NCI-H345 (cell line): ENCODE results near the gene CD99.

ENCODE experiments used
- DNase-seq: peaks from one replicate; lab custom pipeline; 2025; lab: John Stamatoyannopoulos, UW

The CD99 gene

DNA sequence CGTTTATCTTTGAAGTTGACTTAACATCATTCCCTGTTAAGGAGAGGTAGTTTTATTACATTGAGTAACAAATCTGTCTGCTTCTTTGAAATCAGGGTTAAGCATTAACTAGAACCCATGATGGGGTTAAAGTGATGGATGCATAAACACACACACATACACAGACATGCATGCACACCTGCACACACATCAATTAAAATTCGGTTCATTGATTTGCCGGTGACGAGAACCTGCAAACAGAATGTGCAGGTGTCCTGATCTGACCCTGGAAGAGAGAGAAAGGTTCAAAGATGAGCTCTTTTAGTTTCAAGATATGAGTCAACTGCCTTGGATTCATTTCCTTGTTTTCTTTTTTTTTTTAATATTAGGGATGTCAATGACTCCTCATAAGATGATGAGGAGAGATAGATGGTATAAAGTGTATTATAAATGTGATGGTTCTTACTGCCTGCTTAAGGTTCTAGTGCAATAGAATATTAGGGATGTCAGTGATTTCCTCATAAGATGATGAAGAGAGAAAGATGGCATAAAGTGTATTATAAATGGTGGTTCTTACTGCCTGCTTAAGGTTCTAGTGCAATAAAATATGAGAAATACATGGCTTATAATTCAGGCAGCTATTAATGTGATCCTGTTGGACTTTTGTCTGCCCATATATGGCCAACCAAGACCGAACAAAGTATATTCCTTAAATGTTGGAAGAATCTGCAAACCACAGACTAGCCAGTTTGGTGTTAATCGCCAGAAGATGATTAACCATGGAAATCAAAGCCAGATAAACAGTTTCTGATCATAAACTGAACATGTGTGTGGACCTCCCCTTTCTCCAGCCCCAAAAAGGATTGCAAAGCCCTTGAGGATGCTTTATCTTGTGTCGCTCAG is 14.1 kb upstream of the CD99 start:
- no peak for DNase-seq

GRCh38 chrX:2677764-2678163 is 13.3 kb upstream of the CD99 start:
- DNase-seq: no peak

- DNase-seq: no peak
Measured at GRCh38 chrX:2678583-2678982, 12.5 kb upstream of the CD99 start.

DNA sequence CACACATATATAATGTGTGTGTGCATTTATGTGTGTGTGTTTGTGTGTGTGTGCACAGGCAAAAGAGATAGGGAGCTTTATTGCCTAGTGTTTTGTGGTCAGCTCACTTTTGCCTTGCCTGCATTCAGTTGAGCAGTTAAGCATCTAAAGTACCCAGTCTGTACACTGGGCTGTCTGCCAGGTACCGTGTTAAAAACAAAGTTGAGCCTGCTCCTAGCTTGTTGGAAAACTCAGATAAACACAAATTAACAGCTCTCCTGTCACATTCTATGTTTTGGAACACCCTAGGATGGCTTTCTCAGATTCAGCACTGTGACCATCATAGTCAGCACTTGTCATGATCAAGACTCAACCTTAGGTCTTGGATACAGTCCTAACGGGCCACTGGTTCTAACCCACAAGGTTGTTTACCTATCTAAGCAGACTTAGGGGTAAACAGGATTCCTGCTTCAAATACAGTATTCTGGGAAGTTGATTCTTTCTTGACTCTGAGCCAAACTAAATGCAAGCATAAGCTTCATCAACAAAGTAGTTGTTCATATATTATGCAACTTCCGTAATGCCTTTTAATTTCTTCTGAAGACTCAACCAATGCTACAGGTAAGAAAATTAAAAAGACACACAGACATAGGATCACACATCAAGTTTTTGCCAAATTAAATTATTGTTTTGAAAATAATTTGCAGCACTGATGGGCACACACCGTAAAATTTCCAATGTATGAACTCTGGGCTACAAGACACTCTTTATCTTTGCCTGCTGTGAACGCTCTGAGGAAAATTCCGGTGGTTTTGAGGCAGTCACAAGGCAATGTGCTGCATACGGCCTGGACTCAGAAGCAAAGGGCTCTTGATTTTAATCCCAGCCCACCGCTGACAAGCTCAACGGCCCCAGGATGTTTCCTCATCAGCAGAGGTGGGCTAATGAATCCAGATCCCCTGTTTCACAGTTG is 11.3 kb upstream of the CD99 start:
- DNase-seq: no peak

GRCh38 chrX:2680486-2681348 is 10.4 kb upstream of the CD99 start:
- DNase-seq: no peak

DNA sequence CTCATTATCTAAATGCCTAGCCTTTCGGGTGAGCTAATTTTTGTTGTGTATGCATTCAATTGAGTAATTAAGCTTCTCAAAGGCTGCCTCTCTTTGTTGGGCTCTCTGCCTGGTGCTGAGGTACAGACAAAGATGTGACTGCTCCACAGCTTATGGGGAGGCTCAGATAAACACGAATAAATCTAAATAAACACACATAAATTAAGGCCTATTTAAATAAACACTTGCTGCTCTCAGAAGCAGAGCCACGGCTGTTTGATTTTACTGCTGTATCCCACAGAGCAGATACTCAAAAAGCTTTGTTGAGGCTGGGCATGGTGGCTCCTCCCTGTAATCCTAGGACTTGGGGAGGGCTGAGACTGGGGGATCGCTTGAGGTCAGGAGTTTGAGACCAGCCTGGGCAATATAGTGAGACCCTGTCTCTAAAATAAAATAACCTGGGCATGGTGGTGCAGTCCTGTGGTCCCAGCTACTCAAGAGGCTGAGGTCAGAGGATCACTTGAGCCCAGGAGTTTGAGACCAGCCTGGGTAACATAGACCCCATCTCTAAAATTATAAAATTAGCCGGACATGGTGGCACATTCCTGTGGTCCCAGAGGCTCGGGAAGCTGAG is 8.4 kb upstream of the CD99 start:
- DNase-seq: no peak

GRCh38 chrX:2684256-2684655 is 6.8 kb upstream of the CD99 start:
- DNase-seq: no peak

GRCh38 chrX:2685886-2686285 is 5.2 kb upstream of the CD99 start:
- no peak for DNase-seq

DNA sequence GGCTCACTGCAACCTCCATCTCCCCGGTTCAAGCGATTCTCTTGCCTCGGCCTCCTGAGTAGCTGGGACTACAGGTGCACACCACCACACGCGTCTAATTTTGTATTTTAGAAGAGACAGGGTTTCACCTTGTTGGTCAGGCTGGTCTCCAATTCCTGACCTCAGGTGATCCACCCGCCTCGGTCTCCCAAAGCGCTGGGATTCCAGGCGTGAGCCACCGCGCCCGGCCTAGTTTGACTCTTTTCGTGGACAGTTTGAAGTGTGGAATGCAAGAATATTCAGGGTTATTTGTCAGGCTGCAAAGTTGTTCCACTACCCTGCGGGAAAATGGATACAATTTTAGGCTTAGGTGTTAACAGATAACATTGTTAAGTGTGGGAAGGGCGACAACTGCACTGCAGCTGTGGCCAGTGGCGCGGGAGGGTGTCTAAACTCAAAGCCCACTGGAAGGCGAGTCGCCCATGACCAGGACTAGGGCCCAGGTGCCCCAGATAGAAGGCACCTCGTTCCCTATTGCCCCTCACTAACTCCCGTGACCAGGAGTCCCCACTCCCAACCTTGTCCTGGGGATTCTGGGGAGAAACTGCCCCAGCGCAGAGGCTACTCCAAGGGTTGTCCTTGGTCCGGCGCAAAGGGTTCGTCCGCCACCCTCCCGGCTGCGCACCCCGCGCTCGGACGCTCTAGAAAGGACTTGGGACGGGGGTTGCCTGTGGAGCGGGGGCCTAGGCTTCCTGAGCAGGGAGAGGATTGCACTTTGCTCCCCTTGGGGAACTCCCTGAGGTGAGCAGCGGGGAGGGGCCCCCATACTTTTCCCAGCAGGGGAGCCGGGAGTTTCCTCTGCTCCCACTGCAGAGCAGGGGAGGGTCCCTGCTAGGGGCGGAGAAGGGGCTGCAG is 1.1 kb upstream of the CD99 start:
- no peak for DNase-seq

GRCh38 chrX:2691543-2692220 is 587 bp downstream of the CD99 start:
- no peak for DNase-seq

GRCh38 chrX:2692221-2693112 is 1.4 kb downstream of the CD99 start:
- DNase-seq: no peak

- DNase-seq: no peak
Measured at GRCh38 chrX:2693113-2694002, 2.3 kb downstream of the CD99 start.

GRCh38 chrX:2694914-2695267 is 3.8 kb downstream of the CD99 start:
- DNase-seq: no peak

GRCh38 chrX:2696698-2697215 is 5.7 kb downstream of the CD99 start:
- DNase-seq: no peak

- no peak for DNase-seq
Measured at GRCh38 chrX:2697306-2697705, 6.2 kb downstream of the CD99 start.

DNA sequence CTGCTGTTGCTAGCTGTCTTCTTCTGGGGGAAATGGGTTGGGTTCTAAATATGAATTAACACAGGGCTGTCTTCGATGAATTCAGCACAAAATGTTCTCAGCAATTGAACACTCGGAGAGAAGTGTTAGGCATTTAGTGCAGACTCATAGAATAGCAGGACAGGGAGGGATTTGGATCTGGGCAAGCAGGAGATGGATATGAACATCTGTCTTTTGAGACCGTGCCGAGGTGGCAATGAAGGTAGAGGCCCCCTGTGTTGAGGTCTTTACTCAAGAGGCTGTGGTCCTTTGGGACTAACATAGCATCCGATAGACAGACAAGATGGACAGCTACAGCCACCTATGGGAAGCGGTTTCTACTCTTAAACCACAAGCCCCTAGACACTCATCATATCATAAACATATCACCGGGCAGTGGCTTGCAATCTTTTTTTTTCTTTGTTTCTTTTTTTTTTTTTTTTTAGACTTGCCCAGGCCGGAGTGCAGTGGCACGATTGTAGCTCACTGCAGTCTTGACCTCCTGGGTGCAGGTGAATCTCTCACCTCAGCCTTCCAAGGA is 6.7 kb downstream of the CD99 start:
- no peak for DNase-seq

- no peak for DNase-seq
Measured at GRCh38 chrX:2698604-2699003, 7.5 kb downstream of the CD99 start.
